Brain microvascular endothelial cell (primary cell): ENCODE data around the gene SLC30A4.
A peak's percentile ranks its signal among the peaks of the same experiment; 100 is the strongest.

Experiments used
- DNase-seq: peaks from one replicate; pipeline ENCODE4 v3.0.0-alpha.2; 2020
- H3K27ac ChIP-seq: fragments of 250-450 bp; sonication (Bioruptor Pico); 2 replicates; pipeline ENCODE4 v1.5.1; 2020; ENCODE audit warnings: mild to moderate bottlenecking, moderate library complexity
- H3K27me3 ChIP-seq: fragments of 250-450 bp; sonication (Bioruptor Pico); replicated peaks from 2 replicates; pipeline ENCODE4 v1.5.1; 2020; ENCODE audit warnings: mild to moderate bottlenecking
- H3K36me3 ChIP-seq: fragments of 250-450 bp; sonication (Bioruptor Pico); replicated peaks from 2 replicates; pipeline ENCODE4 v1.5.1; 2020; ENCODE audit warnings: mild to moderate bottlenecking
- H3K4me3 ChIP-seq: 2 replicates; pipeline ENCODE4 v1.5.1; 2011; ENCODE audit warnings: low read depth, mild to moderate bottlenecking, control low read depth, low read length, moderate library complexity
- in situ Hi-C: cut with HindIII; loops from 2 replicates; pipeline ENCODE4 v1.10.0; 2017; ENCODE audit warnings: low sequenced_read_pairs, low pct_ligation_motif_present
- TF ChIP-seq, protein P1 (sequence below): IDR thresholded peaks from 2 replicates; pipeline ENCODE4 v1.5.1; 2011; ENCODE audit warnings: low read depth, mild to moderate bottlenecking, moderate library complexity, low read length, control low read depth, inconsistent platforms; ENCODE audit errors: missing control alignments

Gene SLC30A4

DNA sequence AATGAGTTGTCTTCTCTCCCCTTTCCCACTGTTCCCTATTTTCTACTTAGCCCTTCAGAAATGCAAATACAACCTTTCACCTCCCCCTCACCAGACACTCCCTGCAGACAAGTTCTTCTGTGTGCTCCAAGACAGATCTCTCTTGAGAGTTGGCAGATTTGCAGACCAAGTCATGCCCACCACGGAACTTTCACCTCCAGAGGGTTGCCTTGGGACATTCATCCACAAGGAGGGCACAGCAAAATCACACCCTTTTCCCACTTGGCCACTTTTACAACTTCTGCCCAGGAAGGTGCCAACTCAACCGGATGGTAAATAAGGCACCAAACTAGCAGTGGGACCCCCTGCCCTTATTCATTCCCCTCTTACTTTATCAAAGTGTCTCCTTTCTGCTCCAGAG lies 53.5 kb downstream of the SLC30A4 start:
- no peak for DNase-seq
- Histone ChIP-seq H3K27me3 (no peaks in the 10 kb centered on the region), H3K27ac (no peak overlapping the region), H3K36me3 (no peaks in the 10 kb centered on the region), H3K4me3 (no peak overlapping the region)
- in situ Hi-C loops, result no loop called here
- TF ChIP-seq, protein P1, sequence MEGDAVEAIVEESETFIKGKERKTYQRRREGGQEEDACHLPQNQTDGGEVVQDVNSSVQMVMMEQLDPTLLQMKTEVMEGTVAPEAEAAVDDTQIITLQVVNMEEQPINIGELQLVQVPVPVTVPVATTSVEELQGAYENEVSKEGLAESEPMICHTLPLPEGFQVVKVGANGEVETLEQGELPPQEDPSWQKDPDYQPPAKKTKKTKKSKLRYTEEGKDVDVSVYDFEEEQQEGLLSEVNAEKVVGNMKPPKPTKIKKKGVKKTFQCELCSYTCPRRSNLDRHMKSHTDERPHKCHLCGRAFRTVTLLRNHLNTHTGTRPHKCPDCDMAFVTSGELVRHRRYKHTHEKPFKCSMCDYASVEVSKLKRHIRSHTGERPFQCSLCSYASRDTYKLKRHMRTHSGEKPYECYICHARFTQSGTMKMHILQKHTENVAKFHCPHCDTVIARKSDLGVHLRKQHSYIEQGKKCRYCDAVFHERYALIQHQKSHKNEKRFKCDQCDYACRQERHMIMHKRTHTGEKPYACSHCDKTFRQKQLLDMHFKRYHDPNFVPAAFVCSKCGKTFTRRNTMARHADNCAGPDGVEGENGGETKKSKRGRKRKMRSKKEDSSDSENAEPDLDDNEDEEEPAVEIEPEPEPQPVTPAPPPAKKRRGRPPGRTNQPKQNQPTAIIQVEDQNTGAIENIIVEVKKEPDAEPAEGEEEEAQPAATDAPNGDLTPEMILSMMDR, result no peak

DNA sequence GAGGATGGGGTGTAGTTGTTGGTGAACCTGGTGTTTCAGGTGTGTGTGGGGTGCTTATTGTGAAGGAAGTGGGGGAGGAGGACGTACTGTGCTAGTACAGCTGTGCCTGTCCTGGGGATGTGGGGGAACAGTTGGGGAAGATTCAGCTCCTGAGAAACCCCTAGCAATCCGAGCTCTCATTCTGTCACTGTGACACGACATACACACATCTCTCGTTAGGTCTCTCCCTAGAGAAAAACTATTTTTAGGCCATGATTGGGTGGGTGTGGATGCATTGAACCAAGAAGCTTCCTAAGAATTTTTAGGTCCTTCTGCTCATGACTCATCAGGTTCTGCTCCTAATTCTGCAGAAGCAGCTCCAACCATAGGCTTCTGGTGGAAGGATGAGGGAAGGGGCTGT lies 54.3 kb downstream of the SLC30A4 start:
- H3K36me3 ChIP-seq, result no peaks in the 10 kb centered on the region
- no peak overlapping the region for H3K27ac ChIP-seq
- no peaks in the 10 kb centered on the region for H3K27me3 ChIP-seq
- no peak overlapping the region for H3K4me3 ChIP-seq
- in situ Hi-C loops, result no loop called here
- TF ChIP-seq, protein P1, result no peak
- no peak for DNase-seq

DNA sequence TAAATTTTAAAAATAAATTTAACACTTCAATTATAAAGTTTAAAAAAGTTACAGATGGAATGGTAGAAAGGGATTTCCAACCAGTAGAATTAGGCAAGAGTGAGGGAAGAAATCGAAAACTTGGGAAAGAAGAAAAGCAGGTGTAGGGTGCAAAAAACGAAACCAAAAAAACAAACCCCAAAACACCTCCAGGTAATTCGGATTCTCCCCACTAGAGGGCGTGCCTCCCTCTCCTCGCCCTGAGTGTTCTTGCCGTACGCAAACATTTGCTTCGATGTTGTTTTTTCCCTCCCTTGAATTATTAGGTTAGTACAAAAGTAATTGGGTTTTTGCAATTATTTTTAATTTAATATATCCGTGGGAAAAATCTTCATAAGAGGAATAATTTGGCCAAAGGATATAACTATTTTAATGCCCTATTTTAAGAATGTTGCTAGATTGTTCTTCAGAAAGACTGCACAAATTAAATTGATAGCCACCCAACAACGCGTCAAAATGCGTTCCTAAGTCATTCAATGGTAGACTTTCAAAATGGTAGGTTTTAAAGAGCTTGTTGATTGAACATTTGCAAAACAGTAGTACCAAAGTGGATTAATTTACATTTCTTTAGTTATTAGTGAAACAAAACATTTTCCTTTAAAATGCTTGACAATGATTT lies 63.7 kb downstream of the SLC30A4 start:
- DNase-seq, result no peak

DNA sequence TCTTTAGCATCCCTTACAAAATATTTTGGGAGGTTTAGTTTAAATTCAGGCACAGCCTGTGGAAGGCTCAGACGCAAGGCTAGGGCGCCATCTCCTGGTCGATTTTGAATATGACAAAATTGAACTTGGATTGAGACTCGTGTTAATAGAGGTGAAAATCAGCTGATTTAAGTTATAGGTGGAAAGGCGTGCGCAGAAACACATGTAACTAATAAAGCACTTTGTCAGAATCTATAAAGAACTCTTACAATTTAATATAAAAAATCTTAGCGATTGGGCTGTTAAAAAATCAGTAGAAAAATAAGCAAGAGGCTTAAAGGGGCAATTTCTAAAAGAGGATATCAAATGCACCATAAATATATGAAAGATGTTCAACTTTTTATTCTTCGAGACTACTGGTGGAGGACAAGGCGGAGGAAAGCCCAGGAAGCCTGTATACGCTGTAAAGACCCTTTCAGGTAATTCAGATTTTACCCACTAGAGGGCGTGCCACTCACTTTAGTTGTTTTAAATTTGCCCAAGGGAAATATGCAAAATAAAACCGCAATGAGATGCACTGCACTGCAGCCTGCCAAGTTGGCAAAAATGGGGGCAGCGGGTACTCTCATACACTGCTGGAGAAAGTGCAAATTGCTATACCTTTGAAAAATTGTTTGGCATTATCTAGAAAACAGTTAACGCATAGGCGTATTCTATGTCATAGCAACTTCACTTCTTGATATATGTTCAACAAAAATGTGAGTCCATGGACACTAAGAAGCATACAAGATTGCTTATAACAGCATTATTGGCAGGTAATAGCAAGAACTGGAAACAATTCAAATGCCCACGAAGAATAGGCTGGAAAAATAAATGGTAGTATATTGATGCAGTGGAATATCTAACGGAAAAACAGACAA lies 64.7 kb downstream of the SLC30A4 start:
- in situ Hi-C loops, result no loop called here
- Histone ChIP-seq H3K27ac (peak overlapping the region; percentile 46), H3K36me3 (no peaks in the 10 kb centered on the region), H3K4me3 (peak overlapping the region; percentile 26), H3K27me3 (no peaks in the 10 kb centered on the region)
- peak; percentile 80 for DNase-seq
- TF ChIP-seq, protein P1, result peak; percentile 71

More for the DNA sequence above, 63.7 kb downstream of the SLC30A4 start:
- Histone ChIP-seq H3K4me3 (peak overlapping the region; percentile 38), H3K27me3 (no peaks in the 10 kb centered on the region), H3K27ac (no peak overlapping the region), H3K36me3 (no peaks in the 10 kb centered on the region)
- TF ChIP-seq, protein P1, result peak; percentile 91
- in situ Hi-C loops, result no loop called here

DNA sequence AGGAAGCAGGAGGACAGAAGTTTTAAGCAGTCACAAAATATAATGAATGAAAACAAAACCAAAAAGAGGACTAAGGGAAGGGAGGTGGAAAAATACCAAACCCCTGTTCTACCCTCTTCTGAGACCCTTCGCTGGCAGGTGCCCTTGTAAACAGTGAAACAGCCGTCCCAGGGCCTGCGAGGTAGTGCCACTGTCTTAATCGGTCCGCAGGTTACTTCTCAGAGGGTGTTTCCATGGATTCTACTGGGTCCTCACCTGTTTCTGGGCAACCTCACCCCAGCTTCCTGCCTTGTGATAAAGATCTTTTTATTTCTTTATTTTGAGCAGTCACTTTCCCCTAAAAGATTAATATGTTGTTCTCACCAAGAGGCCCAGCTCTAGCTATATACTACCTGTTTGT lies 65.3 kb downstream of the SLC30A4 start:
- TF ChIP-seq, protein P1, result no peak
- no peak for DNase-seq
- no peaks in the 10 kb centered on the region for H3K36me3 ChIP-seq
- in situ Hi-C loops, result no loop called here
- peak overlapping the region; percentile 91 for H3K27ac ChIP-seq
- no peaks in the 10 kb centered on the region for H3K27me3 ChIP-seq
- H3K4me3 ChIP-seq, result peak overlapping the region; percentile 20
